ENCODE measurements around the gene MS4A15.

MS4A15 gene

DNA sequence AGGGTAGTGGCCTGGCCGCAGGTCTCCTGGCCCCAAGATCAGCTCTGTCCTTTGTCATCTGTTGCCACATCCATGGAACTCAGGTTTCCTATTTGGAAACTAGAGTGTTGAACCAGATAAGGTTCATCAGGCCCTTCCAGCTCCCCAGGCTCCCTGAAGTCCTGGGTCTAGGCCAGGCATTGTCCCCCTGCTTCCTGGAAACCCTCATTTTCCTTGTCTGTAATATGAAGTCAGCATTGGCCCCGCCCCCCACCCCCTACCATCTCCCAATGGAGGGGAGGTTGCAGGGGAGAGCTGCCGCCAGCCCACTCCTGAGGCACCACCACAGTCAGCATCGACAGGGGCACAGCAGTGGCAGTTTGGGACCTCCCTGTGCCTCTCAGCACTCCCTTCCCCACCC, 19.5 kb downstream of the MS4A15 start:
- Mint-ChIP-seq H3K27me3 (peaks cover 25% of the 10 kb centered on the region), H3K36me3 (ENCODE audit: low read depth) (no peaks in the 10 kb centered on the region), H3K9me3 (no peaks in the 10 kb centered on the region), H3K4me1 (ENCODE audit: low read depth) (peaks cover 13% of the 10 kb centered on the region), H3K4me3 (no peak overlapping the region), H3K27ac (no peak overlapping the region)
- intact Hi-C loops (cut with micrococcal nuclease): no loop called here

DNA sequence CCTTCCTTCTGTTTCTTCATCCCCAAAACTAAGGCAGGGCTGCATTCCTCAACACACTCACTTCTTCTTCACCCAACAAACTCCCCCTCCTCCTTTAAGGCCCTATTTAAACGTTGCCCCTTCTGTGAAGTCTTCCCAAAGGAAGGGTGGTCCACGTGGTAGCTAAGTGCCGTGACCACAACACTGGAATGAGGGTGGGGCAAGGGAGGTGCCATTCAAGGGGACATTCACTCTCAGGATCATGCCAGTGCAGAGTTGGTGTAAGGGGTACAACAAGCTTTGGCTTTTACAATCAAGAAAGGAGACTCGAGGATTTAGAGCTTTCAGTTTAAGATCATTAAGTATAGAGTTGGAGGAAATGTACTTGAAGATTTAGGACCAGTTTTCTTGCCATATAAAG, 20.4 kb downstream of the MS4A15 start:
- no peak overlapping the region for H3K27ac Mint-ChIP-seq
- intact Hi-C loops (cut with micrococcal nuclease): no loop called here
- H3K4me1 Mint-ChIP-seq (ENCODE audit: low read depth): peaks cover 13% of the 10 kb centered on the region
- H3K4me3 Mint-ChIP-seq: no peak overlapping the region
- no peaks in the 10 kb centered on the region for H3K9me3 Mint-ChIP-seq
- H3K36me3 Mint-ChIP-seq (ENCODE audit: low read depth): no peaks in the 10 kb centered on the region
- H3K27me3 Mint-ChIP-seq: peaks cover 25% of the 10 kb centered on the region

DNA sequence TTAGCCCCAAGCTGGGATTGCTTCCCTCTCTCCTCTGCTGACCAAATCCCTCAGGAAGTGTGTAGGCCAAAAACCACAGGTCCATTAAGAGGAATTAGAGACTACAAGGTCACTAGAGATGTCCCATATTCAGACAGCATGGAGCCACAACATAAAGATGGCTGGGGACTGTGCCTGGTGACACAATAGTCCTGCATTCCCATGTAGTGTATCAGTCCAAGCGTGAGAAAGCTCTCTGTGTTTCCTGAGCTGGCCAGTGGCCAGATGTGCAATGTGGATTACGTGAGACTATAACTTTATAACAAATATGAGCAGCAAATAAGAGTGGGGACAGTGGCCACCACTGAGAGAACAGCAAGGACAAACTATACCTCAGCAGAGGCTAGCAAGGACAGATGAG, 20.9 kb downstream of the MS4A15 start:
- Mint-ChIP-seq H3K4me1 (ENCODE audit: low read depth) (peaks cover 13% of the 10 kb centered on the region), H3K4me3 (no peak overlapping the region), H3K36me3 (ENCODE audit: low read depth) (no peaks in the 10 kb centered on the region), H3K27me3 (peaks cover 25% of the 10 kb centered on the region), H3K9me3 (no peaks in the 10 kb centered on the region), H3K27ac (no peak overlapping the region)
- intact Hi-C loops (cut with micrococcal nuclease): no loop called here

DNA sequence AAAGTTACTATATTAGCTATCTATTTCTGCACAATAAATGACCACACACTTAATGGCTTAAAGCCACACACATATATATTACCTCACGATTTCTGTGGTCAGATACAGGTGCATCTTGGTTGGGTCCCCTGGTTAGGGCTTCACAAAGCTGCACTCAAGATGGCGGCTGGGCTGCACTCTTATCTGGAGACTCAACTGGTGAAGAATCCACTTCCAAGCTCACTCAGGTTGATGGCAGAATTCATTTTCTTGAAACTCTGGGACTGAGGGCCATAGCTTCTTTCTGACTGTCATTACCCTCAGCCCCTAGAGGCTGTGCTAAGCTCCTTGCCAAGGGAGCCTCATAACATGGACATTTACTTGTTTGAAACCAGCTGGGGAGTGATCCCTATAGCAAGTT, 23.4 kb downstream of the MS4A15 start:
- Mint-ChIP-seq H3K9me3 (no peaks in the 10 kb centered on the region), H3K27me3 (peaks cover 14% of the 10 kb centered on the region), H3K27ac (no peak overlapping the region), H3K4me1 (ENCODE audit: low read depth) (peaks cover 13% of the 10 kb centered on the region), H3K4me3 (no peak overlapping the region), H3K36me3 (ENCODE audit: low read depth) (no peaks in the 10 kb centered on the region)
- intact Hi-C loops (cut with micrococcal nuclease): no loop called here

DNA sequence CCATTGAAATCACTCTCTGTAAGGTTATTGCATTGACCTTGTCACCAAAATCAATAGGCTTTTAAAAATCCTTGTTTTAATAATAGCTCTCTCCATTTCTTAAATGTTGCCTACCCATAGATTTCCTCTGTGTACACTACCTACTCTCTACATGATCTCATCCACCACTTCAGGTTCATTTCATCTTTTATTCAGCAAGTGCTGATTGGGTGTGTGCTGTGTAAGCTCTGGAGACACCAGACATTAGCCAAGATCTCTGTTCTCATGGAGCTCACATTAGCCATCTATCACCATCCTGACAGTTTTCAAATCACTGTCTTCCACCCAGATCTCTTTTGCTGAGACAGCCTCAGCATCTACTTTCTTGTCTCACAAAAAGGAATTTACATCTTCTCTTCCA, 24.1 kb downstream of the MS4A15 start:
- no peaks in the 10 kb centered on the region for H3K36me3 Mint-ChIP-seq (ENCODE audit: low read depth)
- peaks cover 10% of the 10 kb centered on the region for H3K4me1 Mint-ChIP-seq (ENCODE audit: low read depth)
- intact Hi-C loops (cut with micrococcal nuclease): no loop called here
- peaks cover 13% of the 10 kb centered on the region for H3K27me3 Mint-ChIP-seq
- H3K4me3 Mint-ChIP-seq: no peak overlapping the region
- no peak overlapping the region for H3K27ac Mint-ChIP-seq
- no peaks in the 10 kb centered on the region for H3K9me3 Mint-ChIP-seq

DNA sequence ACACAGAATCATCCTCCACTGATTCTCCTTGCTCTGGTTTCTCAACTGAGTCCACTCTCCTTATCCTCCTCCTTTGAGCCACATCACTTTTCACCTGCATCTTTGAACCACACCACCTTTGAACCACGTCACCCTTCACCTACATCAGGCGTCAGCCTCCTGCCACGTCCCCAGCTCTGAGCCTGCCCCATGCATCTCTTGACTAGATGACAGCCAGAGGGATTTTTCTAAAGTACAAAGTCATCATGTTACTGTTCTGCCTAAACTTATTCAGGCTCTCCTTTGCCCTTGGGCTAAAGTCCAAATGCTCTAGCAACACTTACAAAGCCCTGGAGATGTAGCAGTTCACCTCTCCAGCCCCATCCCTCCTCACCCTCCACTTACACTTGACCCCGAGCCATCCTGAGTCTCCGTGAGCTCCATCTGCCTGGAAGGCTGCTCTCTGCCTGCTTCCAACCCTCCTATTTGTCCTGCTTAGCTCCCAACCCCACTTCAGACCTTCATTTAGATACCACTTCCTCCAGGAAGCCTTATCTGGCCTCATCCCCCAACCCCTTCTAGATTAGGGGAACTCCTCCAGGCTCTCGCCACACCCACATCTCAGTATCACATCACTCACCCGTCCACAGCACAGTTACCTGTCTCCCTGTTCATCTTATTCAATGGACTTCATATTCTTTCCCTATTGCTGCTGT, 24.8 kb downstream of the MS4A15 start:
- H3K4me1 Mint-ChIP-seq (ENCODE audit: low read depth): peaks cover 8% of the 10 kb centered on the region
- intact Hi-C loops (cut with micrococcal nuclease): no loop called here
- no peak overlapping the region for H3K27ac Mint-ChIP-seq
- H3K4me3 Mint-ChIP-seq: no peak overlapping the region
- H3K36me3 Mint-ChIP-seq (ENCODE audit: low read depth): no peaks in the 10 kb centered on the region
- no peaks in the 10 kb centered on the region for H3K9me3 Mint-ChIP-seq
- peaks cover 12% of the 10 kb centered on the region for H3K27me3 Mint-ChIP-seq

DNA sequence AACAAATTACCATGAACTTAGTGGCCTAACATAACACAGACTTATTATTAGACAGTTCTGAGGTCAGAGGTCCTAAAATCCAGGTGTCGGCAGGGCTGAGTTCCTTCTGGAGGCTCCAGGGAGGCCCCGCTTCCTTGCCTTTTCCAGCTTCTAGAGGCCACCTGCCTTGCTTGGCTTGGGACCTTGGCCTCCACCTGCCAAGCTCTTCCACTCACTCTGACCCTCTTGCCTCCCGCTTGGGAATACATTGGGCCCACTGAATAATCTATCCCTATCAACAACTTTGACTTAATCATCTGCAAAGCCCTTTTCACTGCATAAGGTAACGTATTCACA, 25.3 kb downstream of the MS4A15 start:
- peaks cover 10% of the 10 kb centered on the region for H3K27me3 Mint-ChIP-seq
- peaks cover 7% of the 10 kb centered on the region for H3K4me1 Mint-ChIP-seq (ENCODE audit: low read depth)
- no peaks in the 10 kb centered on the region for H3K9me3 Mint-ChIP-seq
- no peaks in the 10 kb centered on the region for H3K36me3 Mint-ChIP-seq (ENCODE audit: low read depth)
- intact Hi-C loops (cut with micrococcal nuclease): no loop called here
- no peak overlapping the region for H3K4me3 Mint-ChIP-seq
- no peak overlapping the region for H3K27ac Mint-ChIP-seq

DNA sequence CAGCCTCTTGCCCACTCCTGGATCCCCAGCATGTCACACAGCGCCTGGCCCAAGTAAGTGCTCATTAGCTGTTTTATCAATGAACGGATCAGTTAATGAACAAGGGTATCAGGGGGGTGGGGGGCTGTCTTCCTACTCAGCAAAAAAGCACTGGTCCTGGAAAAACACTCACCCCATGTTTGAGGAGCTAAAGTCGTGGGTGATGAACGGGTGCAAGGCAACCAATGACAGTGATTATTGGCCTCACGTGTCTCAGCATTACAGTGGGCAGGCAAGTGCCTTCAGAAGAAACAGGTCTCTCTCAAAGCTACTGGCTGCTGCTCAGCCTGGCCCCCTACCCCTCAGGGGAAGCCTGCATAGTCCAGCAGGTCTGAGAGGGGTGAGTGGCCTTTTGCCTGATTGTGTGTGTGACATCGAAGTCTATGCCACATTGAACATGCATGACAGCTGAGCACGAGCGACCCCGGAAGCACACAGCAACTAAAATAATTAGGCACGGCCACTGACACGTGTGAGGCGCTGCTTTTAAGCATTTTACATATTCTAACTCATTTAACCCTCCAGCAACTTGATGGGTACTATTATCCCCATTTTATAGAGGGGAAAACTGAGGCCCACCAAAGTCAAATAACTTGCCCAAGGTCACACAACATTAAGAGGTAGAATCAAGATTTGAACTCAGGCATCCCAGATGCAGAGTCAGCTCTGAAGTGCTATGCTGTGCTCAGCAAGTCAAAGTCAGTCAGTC, 25.9 kb downstream of the MS4A15 start:
- Mint-ChIP-seq H3K9me3 (no peaks in the 10 kb centered on the region), H3K4me1 (ENCODE audit: low read depth) (peaks cover 1% of the 10 kb centered on the region), H3K27ac (no peak overlapping the region), H3K27me3 (peaks cover 5% of the 10 kb centered on the region), H3K36me3 (ENCODE audit: low read depth) (no peaks in the 10 kb centered on the region), H3K4me3 (no peak overlapping the region)
- intact Hi-C loops (cut with micrococcal nuclease): no loop called here

DNA sequence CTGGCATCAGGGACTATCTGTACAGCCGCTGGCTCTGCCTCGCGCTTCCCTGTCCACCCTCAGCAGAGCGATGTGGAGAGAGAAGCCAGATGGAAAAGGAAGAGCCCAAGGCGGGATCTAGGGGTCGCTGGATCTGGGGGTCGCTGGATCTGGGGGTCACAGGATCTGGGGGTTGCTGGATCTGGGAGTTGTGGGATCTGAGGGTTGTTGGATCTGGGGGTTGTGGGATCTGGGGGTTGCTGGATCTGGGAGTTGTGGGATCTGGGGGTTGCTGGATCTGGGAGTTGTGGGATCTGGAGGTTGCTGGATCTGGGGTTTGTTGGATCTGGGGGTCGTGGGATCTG, 26.4 kb downstream of the MS4A15 start:
- H3K27me3 Mint-ChIP-seq: peaks cover 3% of the 10 kb centered on the region
- no peaks in the 10 kb centered on the region for H3K36me3 Mint-ChIP-seq (ENCODE audit: low read depth)
- H3K27ac Mint-ChIP-seq: no peak overlapping the region
- no peaks in the 10 kb centered on the region for H3K9me3 Mint-ChIP-seq
- no peaks in the 10 kb centered on the region for H3K4me1 Mint-ChIP-seq (ENCODE audit: low read depth)
- no peak overlapping the region for H3K4me3 Mint-ChIP-seq
- intact Hi-C loops (cut with micrococcal nuclease): no loop called here

DNA sequence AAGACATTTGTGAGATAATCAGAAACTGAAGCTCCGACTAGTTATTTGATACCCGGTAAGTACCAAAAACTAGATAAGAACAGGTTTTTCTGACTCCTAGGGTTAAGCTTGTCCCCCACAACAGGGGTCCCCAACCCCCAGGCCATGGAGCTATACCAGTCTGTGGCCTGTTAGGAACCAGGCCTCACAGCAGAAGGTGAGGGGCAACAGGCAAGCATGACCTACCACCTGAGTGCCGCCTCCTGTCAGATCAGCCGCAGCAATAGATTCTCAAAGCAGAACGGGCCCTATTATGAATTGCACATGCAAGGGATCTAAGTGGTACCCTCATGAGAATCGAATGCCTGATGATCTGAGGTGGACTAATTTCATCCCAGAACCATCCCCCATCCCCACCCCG, 27.2 kb downstream of the MS4A15 start:
- Mint-ChIP-seq H3K27ac (no peak overlapping the region), H3K4me1 (ENCODE audit: low read depth) (no peaks in the 10 kb centered on the region), H3K4me3 (no peak overlapping the region), H3K36me3 (ENCODE audit: low read depth) (no peaks in the 10 kb centered on the region), H3K27me3 (peaks cover 3% of the 10 kb centered on the region), H3K9me3 (no peaks in the 10 kb centered on the region)
- intact Hi-C loops (cut with micrococcal nuclease): no loop called here

DNA sequence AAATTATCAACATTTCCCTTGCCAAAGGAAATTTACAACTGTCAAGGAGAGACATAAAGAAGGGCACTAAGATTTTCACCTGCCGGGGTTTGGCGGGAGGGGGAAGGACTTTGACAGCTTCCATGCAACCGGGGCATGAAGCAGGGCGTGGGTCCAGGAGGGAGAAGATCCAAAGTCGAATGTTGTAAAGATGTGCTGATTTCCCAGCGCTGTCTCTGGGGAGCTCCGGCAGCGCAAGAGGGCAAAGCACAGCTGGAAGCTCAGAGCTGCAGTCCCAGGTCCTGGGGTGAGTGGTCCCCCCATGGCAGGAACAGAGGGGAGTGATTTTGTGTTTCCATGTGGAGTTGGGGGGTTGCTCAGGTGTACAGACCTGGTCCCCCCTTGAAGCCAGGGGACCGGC, 28.5 kb downstream of the MS4A15 start, which contains the start of gene MS4A10:
Gene MS4A10, plus strand, starts transcription at position 198 of the 400 bp plus-strand sequence. CDS start 5,003 bp downstream, outside the sequence.
- intact Hi-C loops (cut with micrococcal nuclease): no loop called here
- H3K27me3 Mint-ChIP-seq: peaks cover under 1% of the 10 kb centered on the region
- no peaks in the 10 kb centered on the region for H3K9me3 Mint-ChIP-seq
- no peaks in the 10 kb centered on the region for H3K4me1 Mint-ChIP-seq (ENCODE audit: low read depth)
- H3K4me3 Mint-ChIP-seq: no peak within 1 kb of the TSS
- H3K36me3 Mint-ChIP-seq (ENCODE audit: low read depth): no peaks in the 10 kb centered on the region
- H3K27ac Mint-ChIP-seq: no peak within 1 kb of the TSS

DNA sequence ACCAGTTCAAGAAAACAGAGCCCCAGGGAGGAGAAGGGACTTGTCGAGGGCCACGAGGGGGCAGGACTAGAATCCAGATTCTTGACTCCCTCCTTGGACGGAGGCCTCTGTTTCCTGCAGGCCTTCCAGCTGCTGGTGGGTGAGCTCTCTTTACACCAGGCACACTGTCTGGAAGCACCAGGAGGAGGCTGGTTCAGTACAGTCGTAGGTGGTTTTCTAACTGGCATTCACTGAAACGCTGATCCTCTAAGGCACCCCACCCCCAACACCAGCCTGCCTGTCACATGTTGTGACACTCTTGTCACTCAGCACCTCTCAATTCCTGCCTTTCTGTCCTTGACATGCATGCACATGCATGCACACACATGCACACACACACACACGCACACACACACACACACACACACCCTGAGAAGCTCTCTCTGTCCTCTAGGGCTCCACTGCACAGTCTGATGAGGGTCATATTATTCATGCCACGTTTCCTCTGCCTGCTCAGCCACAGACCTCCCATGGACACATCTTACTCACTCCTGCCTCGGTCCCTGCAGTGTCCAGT, 29.2 kb downstream of the MS4A15 start:
- Mint-ChIP-seq H3K27ac (no peak overlapping the region), H3K36me3 (ENCODE audit: low read depth) (no peaks in the 10 kb centered on the region), H3K9me3 (no peaks in the 10 kb centered on the region), H3K27me3 (no peaks in the 10 kb centered on the region), H3K4me3 (no peak overlapping the region), H3K4me1 (ENCODE audit: low read depth) (no peaks in the 10 kb centered on the region)
- intact Hi-C loops (cut with micrococcal nuclease): no loop called here

DNA sequence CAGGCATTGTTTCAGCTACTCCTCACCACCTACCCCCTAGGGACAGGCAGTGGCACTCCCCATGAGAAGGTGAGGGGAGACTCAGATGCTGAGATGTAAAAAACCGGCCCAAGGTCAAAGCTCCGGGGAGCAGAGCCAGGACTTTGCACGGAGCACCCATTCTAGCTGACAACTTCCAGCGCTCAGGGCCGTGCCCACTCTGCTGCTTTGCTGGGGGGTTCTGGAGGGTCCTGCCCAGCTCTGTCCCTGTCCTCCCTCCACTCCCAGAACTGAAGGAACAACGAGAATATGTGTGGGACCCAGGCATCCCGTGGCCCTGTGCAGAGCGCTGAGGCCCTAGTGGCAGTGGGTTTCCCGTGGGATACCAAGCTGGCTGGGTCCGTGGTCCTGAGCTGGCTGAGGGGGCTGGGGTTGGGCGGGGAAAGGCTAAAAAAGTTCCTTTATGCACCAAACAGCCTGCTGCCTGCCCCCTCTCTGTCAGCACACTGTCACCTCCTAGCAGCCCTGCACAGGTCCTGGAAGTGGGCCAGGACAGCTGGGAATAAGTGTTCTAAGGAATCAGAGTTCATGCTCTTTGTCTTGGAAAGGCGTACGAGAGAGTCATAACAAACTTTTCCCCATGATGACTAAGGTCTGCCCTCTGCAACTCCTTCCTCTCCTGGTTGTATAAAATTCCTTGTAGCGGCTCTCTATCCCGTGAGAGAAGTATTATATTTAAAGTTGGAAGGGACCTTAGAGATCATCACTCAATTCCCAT, 30.3 kb downstream of the MS4A15 start:
- Mint-ChIP-seq H3K27ac (no peak overlapping the region), H3K9me3 (no peaks in the 10 kb centered on the region), H3K36me3 (ENCODE audit: low read depth) (no peaks in the 10 kb centered on the region), H3K4me1 (ENCODE audit: low read depth) (no peaks in the 10 kb centered on the region), H3K4me3 (no peak overlapping the region), H3K27me3 (peaks cover 3% of the 10 kb centered on the region)
- intact Hi-C loops (cut with micrococcal nuclease): no loop called here

DNA sequence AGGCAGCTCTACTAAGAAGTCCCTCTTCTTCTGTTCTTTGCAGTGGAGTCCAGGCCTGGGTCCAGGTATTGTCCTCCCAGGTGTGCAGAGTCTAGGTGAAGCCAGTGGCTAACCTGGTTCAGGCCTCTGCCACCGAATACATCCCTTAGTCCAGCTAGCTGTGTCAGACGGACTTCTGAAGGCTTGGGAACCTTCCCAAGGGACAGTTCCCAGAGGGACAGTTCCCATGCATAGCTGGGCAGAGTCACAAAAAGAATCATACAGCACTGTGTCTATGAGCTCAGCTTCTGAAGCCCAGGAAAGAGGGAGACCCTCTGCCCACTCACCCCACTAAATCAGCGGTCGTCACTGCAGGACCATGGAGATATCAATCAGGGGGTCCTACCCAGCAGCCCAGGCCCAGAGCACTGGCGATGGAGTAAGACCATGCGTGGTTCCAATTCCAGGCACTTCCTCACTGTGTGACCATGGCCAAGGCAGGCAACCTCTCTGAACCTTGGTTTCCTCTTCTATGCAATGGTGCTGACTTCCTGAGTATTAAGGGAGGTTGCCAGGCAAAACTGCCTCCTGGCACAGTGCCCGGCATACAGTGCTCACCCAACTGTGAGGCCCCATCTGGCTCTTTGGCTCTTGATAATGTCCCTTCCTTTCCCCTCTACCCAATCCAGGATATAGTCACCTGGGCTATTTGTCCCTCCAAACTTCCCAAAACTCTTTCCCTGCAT, 31.9 kb downstream of the MS4A15 start:
- Mint-ChIP-seq H3K36me3 (ENCODE audit: low read depth) (no peaks in the 10 kb centered on the region), H3K9me3 (no peaks in the 10 kb centered on the region), H3K27me3 (peaks cover 4% of the 10 kb centered on the region), H3K27ac (no peak overlapping the region), H3K4me1 (ENCODE audit: low read depth) (no peaks in the 10 kb centered on the region), H3K4me3 (no peak overlapping the region)
- intact Hi-C loops (cut with micrococcal nuclease): no loop called here

Measured in dendritic cell treated with granulocyte-macrophage colony-stimulating factor and Interleukin-4, amounts not matched to agents 40 ng/mL and 50 ng/mL, for 4 days (primary cell).